ENCODE results near the gene ZFAND3.

- TF ChIP-seq EZH2 (IDR thresholded peaks at IDR 0.05; ENCODE audit: low read length, missing control alignments) (no peak), CTCF (conservative IDR thresholded peaks at IDR 0.05 in 1 of 2, IDR thresholded peaks at IDR 0.05 in 1 of 2; ENCODE audit: low read depth in 1 of 2, low read length in 2 of 2) (no peak)
These were observed 174.1 kb downstream of the ZFAND3 start for GRCh38 chr6:37993596-37993995.

All from fibroblast of lung (primary cell).